OCI-LY7 (cell line): Measurements from ENCODE around the gene BSND. TPM values are rescaled to one million over a fixed set of nuclear protein-coding genes. Genes with fewer than 3 reads are reported as not detected.

Experiments
- BruUV-seq: library from RNA; stranded (reverse); fragments of 400-500 nt; replicated peaks from 2 replicates; lab custom pipeline; 2021; lab: Mats Ljungman, UMichigan
- CTCF ChIA-PET: fragments of 300-600 bp; sonication (Branson Sonifier 250); formaldehyde crosslinking; loops from one replicate; lab custom pipeline; 2022; ENCODE audit warnings: antibody characterized with exemption; ENCODE audit not compliant: unreplicated experiment; lab: Charles Lee
- POLR2A ChIA-PET: fragments of 300-600 bp; sonication (Branson Sonifier 250); formaldehyde crosslinking; loops from one replicate; lab custom pipeline; 2022; ENCODE audit warnings: antibody characterized with exemption; lab: Charles Lee
- DNase-seq: peaks from one replicate; pipeline ENCODE4 v3.0.0-alpha.2; 2015; ENCODE audit warnings: low spot score
- H2AFZ ChIP-seq: fragments of 200-600 bp; sonication (generic), shearing (Covaris generic); 2 replicates; pipeline ENCODE4 v1.6.1; 2014; ENCODE audit warnings: mild to moderate bottlenecking, antibody characterized with exemption, low read length, moderate library complexity
- H3K27ac ChIP-seq: fragments of 200-600 bp; sonication (generic); 2 replicates; pipeline ENCODE4 v1.5.1; 2014; ENCODE audit warnings: mixed run types, low read depth, mild to moderate bottlenecking, moderate library complexity, low read length, inconsistent platforms; ENCODE audit not compliant: poor library complexity, severe bottlenecking
- H3K36me3 ChIP-seq: fragments of 200-600 bp; sonication (generic); 2 replicates; pipeline ENCODE4 v1.6.1; 2014; ENCODE audit warnings: mild to moderate bottlenecking, antibody characterized with exemption, low read length, moderate library complexity, mixed read lengths; ENCODE audit not compliant: insufficient read depth
- H3K4me1 ChIP-seq: fragments of 200-600 bp; sonication (generic); 2 replicates; pipeline ENCODE4 v1.5.1; 2014; ENCODE audit warnings: mild to moderate bottlenecking, low read length; ENCODE audit not compliant: insufficient read depth, poor library complexity, severe bottlenecking
- H3K4me2 ChIP-seq: fragments of 200-600 bp; sonication (generic); 2 replicates; pipeline ENCODE4 v1.6.1; 2014; ENCODE audit warnings: mild to moderate bottlenecking, low read length
- H3K4me3 ChIP-seq: fragments of 200-600 bp; sonication (generic); 2 replicates; pipeline ENCODE4 v1.5.1; 2014; ENCODE audit warnings: mild to moderate bottlenecking, low read depth, low read length; ENCODE audit not compliant: poor library complexity, severe bottlenecking
- H3K79me2 ChIP-seq: fragments of 200-600 bp; sonication (generic); 2 replicates; pipeline ENCODE4 v1.6.1; 2016; ENCODE audit warnings: low read depth, mild to moderate bottlenecking, low read length, moderate library complexity, mixed read lengths; ENCODE audit not compliant: insufficient read depth
- H3K9me2 ChIP-seq: fragments of 200-600 bp; sonication (generic); 2 replicates; pipeline ENCODE4 v1.6.1; 2016; ENCODE audit warnings: mild to moderate bottlenecking, low read length, mixed read lengths; ENCODE audit not compliant: insufficient read depth
- H3K9me3 ChIP-seq: fragments of 200-600 bp; sonication (generic); 2 replicates; pipeline ENCODE4 v1.6.1; 2014; ENCODE audit warnings: mild to moderate bottlenecking, mixed run types, low read length, mixed read lengths
- H4K20me1 ChIP-seq: fragments of 200-600 bp; sonication (generic); 2 replicates; pipeline ENCODE4 v1.6.1; 2014; ENCODE audit warnings: mild to moderate bottlenecking, antibody characterized with exemption, low read length, moderate library complexity, mixed read lengths; ENCODE audit not compliant: insufficient read depth
- EZH2phosphoT487 ChIP-seq: fragments of 200-600 bp; sonication (generic); IDR thresholded peaks from 2 replicates; pipeline ENCODE4 v1.6.1; 2018; ENCODE audit warnings: low read depth, borderline replicate concordance, mild to moderate bottlenecking, mixed run types, antibody characterized with exemption, low read length, moderate library complexity, mixed read lengths
- intact Hi-C: fragments of 100-400 bp; cut with micrococcal nuclease; formaldehyde crosslinking; loops from one replicate; pipeline ENCODE4 v1.10.0; 2022; ENCODE audit not compliant: unreplicated experiment
- total RNA-seq, 2 experiments: library from RNA; depleted of rRNA in 1 of 2; stranded (reverse); fragments of >200 nt in 1 of 2; shearing (Covaris generic) in 1 of 2; gene quantifications; 2 replicates each; pipeline ENCODE4 v1.2.3, GENCODE V29; 2014 to 2022
- TF ChIP-seq, protein P1 (sequence below): fragments of 200-600 bp; sonication (generic); conservative IDR thresholded peaks from 2 replicates; pipeline ENCODE4 v1.5.1; 2014; ENCODE audit warnings: mild to moderate bottlenecking, antibody characterized with exemption, low read length, moderate library complexity, mixed read lengths

Gene BSND
- total RNA-seq, 2 experiments from 2014 or later = not detected

DNA sequence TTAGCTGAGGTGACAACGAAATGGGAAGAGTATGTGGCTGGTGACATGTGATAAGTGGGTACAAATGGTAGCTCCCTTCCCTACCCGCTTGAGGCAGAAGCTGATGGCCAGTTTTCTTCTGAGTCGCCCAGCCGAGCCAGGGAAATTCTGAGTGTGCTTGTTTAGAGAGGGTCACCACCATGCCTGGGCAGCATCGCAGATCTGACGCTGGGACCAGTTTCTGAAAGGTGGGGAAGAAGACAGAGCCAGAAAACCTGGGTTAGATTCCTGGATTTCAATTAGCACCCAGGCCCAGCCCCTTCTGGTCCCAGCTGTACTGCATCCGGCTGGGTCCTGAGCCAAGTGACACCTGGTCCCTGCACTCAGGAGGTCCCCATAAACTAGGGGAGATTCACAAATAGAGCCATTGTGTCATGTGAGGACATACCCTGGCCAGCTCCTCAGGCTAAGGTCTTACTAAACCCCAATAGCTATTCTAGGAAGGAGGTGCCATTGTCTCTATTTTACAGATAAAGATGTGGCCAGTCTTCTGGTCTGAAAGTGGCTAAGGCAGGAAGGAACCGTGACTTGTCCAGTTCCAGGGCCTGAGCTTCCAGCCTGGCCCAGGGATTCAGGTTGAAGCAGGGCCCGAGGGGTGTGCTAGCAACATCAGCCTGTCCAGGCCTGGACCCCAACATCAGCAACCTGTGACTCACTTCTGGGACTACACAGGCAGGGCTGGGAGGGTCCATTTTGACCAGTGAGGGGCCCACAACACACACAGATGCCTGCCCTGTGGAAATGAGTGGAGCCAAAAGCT, 20.0 kb upstream of the BSND start:
- no peak overlapping the region for H2AFZ ChIP-seq
- no TSS peak for BruUV-seq
- H3K4me2 ChIP-seq = no peak overlapping the region
- H3K9me3 ChIP-seq = no peaks in the 10 kb centered on the region
- no peak overlapping the region for H3K4me3 ChIP-seq
- intact Hi-C loops = no loop called here
- DNase-seq = no peak
- CTCF ChIA-PET = interaction anchor here (1.0 kb wide), 1 partner anchor 14 kb away, joined by 4 read pairs; no protein-coding TSS in a partner anchor
- H3K4me1 ChIP-seq = no peaks in the 10 kb centered on the region
- POLR2A ChIA-PET = interaction anchor here (1.0 kb wide), 1 partner anchor 14 kb away, joined by 3 read pairs; no protein-coding TSS in a partner anchor
- TF ChIP-seq EZH2phosphoT487 = no peak
- TF ChIP-seq, protein P1, sequence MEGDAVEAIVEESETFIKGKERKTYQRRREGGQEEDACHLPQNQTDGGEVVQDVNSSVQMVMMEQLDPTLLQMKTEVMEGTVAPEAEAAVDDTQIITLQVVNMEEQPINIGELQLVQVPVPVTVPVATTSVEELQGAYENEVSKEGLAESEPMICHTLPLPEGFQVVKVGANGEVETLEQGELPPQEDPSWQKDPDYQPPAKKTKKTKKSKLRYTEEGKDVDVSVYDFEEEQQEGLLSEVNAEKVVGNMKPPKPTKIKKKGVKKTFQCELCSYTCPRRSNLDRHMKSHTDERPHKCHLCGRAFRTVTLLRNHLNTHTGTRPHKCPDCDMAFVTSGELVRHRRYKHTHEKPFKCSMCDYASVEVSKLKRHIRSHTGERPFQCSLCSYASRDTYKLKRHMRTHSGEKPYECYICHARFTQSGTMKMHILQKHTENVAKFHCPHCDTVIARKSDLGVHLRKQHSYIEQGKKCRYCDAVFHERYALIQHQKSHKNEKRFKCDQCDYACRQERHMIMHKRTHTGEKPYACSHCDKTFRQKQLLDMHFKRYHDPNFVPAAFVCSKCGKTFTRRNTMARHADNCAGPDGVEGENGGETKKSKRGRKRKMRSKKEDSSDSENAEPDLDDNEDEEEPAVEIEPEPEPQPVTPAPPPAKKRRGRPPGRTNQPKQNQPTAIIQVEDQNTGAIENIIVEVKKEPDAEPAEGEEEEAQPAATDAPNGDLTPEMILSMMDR = no peak
- no peaks in the 10 kb centered on the region for H3K79me2 ChIP-seq
- no peak overlapping the region for H3K27ac ChIP-seq
- no peaks in the 10 kb centered on the region for H4K20me1 ChIP-seq
- no peaks in the 10 kb centered on the region for H3K9me2 ChIP-seq
- no peaks in the 10 kb centered on the region for H3K36me3 ChIP-seq

DNA sequence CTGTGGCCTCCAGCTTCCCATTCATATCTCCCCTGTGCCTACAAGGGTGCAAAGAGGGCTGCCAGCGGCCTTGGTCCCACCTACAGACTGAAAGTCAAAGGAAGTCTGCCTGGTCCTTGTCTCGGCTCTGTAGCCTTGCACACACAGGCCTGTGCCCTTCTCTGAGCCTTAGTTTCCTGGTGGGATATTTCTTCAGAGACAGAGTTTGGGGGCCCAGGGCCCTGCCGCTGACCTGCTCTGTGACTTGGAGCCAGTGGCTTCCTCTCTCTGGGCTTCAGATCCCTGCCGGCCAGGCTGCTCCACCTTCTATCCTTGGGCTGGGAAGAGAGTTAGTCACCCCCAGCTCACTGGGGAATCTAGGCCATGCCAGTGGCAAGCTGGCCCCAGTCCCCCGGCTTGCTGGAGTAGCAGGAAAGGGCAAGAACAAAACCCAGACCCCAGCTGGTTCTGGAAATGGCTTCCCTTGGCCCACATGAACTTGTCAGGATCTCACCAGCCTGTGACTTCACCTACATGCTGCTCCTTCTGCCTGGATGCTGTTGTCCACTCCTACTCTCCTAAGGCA, 19.3 kb upstream of the BSND start:
- BruUV-seq = no TSS peak
- no peak overlapping the region for H3K4me3 ChIP-seq
- no peaks in the 10 kb centered on the region for H3K79me2 ChIP-seq
- no peak overlapping the region for H3K4me2 ChIP-seq
- no peaks in the 10 kb centered on the region for H4K20me1 ChIP-seq
- H3K27ac ChIP-seq = no peak overlapping the region
- H3K9me3 ChIP-seq = no peaks in the 10 kb centered on the region
- CTCF ChIA-PET = no interaction called here
- no peaks in the 10 kb centered on the region for H3K36me3 ChIP-seq
- no peaks in the 10 kb centered on the region for H3K9me2 ChIP-seq
- no peak overlapping the region for H2AFZ ChIP-seq
- DNase-seq = no peak
- TF ChIP-seq EZH2phosphoT487 = no peak
- TF ChIP-seq, protein P1 = no peak
- H3K4me1 ChIP-seq = no peaks in the 10 kb centered on the region
- POLR2A ChIA-PET = no interaction called here
- intact Hi-C loops = no loop called here
